Upper lobe of right lung (tissue), 1 donor: Measurements from ENCODE around the gene ONECUT3. TPM values are rescaled to one million over a fixed set of nuclear protein-coding genes. Genes with fewer than 3 reads are reported as not detected.

ENCODE experiments used
- ATAC-seq: fragments of 200-7000 bp; cut with Tn5 transposase; one replicate; pipeline ENCODE4 v1.9.1; 2020; ENCODE audit warnings: mild to moderate bottlenecking, moderate library complexity
- DNase-seq: peaks from one replicate; pipeline ENCODE4 v3.0.0-alpha.2; 2020
- H3K27ac ChIP-seq: fragments of 200-600 bp; one replicate; pipeline ENCODE4 v1.8.0; 2022
- H3K27me3 ChIP-seq: fragments of 200-600 bp; one replicate; pipeline ENCODE4 v1.8.0; 2022; ENCODE audit warnings: mild to moderate bottlenecking
- H3K36me3 ChIP-seq: fragments of 200-600 bp; one replicate; pipeline ENCODE4 v1.8.0; 2022
- H3K4me1 ChIP-seq: fragments of 200-600 bp; one replicate; pipeline ENCODE4 v1.8.0; 2022
- H3K4me3 ChIP-seq: fragments of 200-600 bp; one replicate; pipeline ENCODE4 v1.8.0; 2022; ENCODE audit warnings: mild to moderate bottlenecking
- H3K9me3 ChIP-seq: fragments of 200-600 bp; one replicate; pipeline ENCODE4 v1.8.0; 2022
- CTCF ChIP-seq: fragments of 200-600 bp; IDR thresholded peaks from one replicate; pipeline ENCODE4 v1.8.0; 2022; ENCODE audit warnings: antibody characterized with exemption
- intact Hi-C: fragments of 100-400 bp; cut with DNase I; formaldehyde crosslinking; loops from one replicate; pipeline ENCODE4 v1.11.0; 2022
- total RNA-seq: library from RNA; stranded (reverse); fragmentation: NEBNext Ultra II Directional; extraction: Animal tissue kit (Norgen Biotek cat#: 25700); gene quantifications from one replicate; pipeline ENCODE4 v1.2.1, GENCODE V29; 2021
- donor health status: DM: no; HTN: yes; CAD: no; lungs with severe emphysema.

Gene ONECUT3
- total RNA-seq, 1 donor from 2014 or later, result not detected

DNA sequence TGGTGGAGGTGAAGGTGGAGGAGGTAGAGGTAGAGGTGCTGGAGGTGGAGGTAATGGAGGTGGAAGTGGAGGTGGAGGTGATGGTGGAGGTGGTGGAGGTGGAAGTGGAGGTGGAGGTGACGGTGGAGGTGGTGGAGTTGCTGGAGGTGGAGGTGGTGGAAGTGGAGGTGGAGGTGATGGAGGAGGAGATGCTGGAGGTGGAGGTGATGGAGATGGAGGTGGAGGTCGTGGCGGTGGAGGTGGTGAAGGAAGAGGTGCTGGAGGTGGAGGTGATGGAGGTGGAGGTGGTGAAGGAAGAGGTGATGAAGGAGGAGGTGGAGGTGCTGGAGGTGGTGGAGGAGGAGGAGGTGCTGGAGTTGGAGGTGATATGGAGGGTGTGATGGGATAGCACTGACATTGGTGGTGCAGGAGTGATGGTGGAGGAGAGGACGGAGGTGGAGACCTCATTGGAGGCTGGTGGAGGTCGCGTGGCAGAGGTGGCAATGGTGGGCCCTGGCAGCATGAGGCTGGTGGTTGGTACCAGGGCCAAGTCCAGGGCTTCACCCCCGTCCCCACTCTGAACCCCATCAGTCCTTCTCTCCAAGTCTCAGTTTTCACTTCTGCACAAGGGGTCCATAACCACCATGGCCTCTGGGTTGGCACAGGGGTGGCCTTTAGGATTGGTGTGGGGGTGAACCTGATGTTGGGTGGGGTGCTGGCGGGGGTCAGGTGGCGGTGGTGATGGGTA is 15.8 kb downstream of the ONECUT3 start:
- intact Hi-C loops, result loop anchor here (10.0 kb wide), 1 partner anchor 224 kb away; no protein-coding TSS in a partner anchor
- no peak for DNase-seq
- H3K4me1 ChIP-seq, result peaks cover 2% of the 10 kb centered on the region
- no peak overlapping the region for H3K27ac ChIP-seq
- peaks cover 74% of the 10 kb centered on the region for H3K27me3 ChIP-seq
- no peak for TF ChIP-seq CTCF
- peaks cover 11% of the 10 kb centered on the region for H3K9me3 ChIP-seq
- ATAC-seq, result no peak
- H3K36me3 ChIP-seq, result no peaks in the 10 kb centered on the region
- no peak overlapping the region for H3K4me3 ChIP-seq

DNA sequence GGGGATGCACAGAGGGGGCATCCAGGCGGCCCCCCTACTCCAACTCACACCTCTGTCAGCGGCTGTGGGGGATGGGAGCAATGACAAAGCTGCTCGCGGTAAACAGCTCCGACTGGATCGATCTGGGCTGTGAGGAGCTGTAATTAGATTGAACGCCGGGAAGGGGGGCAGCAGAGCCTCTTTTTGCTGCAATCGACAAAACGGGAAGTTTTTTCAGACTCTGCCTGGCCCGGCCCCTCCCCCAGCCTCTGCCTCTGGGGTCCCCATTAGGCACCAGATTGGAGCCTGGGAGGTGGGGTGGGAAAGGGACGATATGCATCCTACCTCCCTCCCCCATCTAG is 16.3 kb downstream of the ONECUT3 start:
- ATAC-seq, result no peak
- no peak overlapping the region for H3K27ac ChIP-seq
- no peak overlapping the region for H3K4me3 ChIP-seq
- peaks cover 2% of the 10 kb centered on the region for H3K4me1 ChIP-seq
- DNase-seq, result no peak
- no peak for TF ChIP-seq CTCF
- intact Hi-C loops, result loop anchor here (10.0 kb wide), 1 partner anchor 225 kb away; no protein-coding TSS in a partner anchor
- no peaks in the 10 kb centered on the region for H3K36me3 ChIP-seq
- peaks cover 11% of the 10 kb centered on the region for H3K9me3 ChIP-seq
- peaks cover 74% of the 10 kb centered on the region for H3K27me3 ChIP-seq

GRCh38 chr19:1770866-1771576 is 17.7 kb downstream of the ONECUT3 start:
- no peak for TF ChIP-seq CTCF
- intact Hi-C loops, result no loop called here
- H3K9me3 ChIP-seq, result peaks cover 11% of the 10 kb centered on the region
- H3K27ac ChIP-seq, result no peak overlapping the region
- no peak for DNase-seq
- ATAC-seq, result no peak
- no peak overlapping the region for H3K4me3 ChIP-seq
- peaks cover 2% of the 10 kb centered on the region for H3K4me1 ChIP-seq
- peaks cover 72% of the 10 kb centered on the region for H3K27me3 ChIP-seq
- no peaks in the 10 kb centered on the region for H3K36me3 ChIP-seq

- Histone ChIP-seq H3K9me3 (peaks cover 11% of the 10 kb centered on the region), H3K27ac (no peak overlapping the region), H3K4me3 (no peak overlapping the region), H3K27me3 (peaks cover 72% of the 10 kb centered on the region), H3K4me1 (no peaks in the 10 kb centered on the region), H3K36me3 (no peaks in the 10 kb centered on the region)
- DNase-seq (no peak), ATAC-seq (no peak)
- intact Hi-C loops, result no loop called here
- no peak for TF ChIP-seq CTCF
Observed at GRCh38 chr19:1773184-1773583, 19.9 kb downstream of the ONECUT3 start.

DNA sequence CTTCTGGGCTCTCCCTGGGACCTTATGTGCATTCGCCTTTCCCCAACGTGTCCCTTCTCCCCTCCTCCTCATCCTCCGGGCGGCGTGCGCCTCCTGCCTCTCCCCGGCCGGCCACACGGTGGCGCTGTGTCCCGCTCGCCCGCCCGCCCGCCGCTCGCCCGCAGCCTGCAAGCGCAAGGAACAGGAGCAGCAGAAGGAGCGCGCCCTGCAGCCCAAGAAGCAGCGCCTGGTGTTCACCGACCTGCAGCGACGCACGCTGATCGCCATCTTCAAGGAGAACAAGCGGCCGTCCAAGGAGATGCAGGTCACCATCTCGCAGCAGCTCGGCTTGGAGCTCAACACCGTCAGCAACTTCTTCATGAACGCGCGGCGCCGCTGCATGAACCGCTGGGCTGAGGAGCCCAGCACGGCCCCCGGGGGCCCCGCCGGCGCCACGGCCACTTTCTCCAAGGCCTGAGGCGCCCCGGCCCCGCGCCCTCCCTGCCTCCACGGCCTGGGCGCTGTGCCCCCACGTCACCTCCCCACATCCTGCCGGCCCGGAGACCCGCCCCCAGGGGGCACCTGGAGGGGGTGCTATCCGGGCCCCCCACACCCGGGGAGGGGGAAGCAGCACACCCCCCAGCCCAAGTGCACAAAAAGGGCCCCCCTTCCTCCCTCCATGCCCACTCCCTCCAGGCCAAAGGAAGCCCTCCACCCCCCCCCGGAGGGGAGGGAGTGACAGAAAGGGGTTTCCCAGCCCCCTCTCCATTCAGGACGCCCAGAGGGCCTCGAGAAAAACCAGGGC is 21.9 kb downstream of the ONECUT3 start:
- Histone ChIP-seq H3K9me3 (peaks cover 11% of the 10 kb centered on the region), H3K36me3 (no peaks in the 10 kb centered on the region), H3K4me3 (no peak overlapping the region), H3K27me3 (peaks cover 75% of the 10 kb centered on the region), H3K27ac (no peak overlapping the region), H3K4me1 (no peaks in the 10 kb centered on the region)
- ATAC-seq, result peak; percentile 65
- DNase-seq, result no peak
- TF ChIP-seq CTCF, result peak; percentile 38
- intact Hi-C loops, result no loop called here
